Limb (tissue), 2 donors: ENCODE measurements around the gene FMN2.
"Not testable (repeated sequence)": the region's sequence is repeated elsewhere in the genome, so short reads cannot be mapped to it uniquely, and the experiment has no call there.

Experiments
- DNase-seq, 2 donors: peaks; one replicate each; pipeline ENCODE4 v3.0.0-alpha.2; 2016; ENCODE audit errors: extremely low spot score in 2 of 2

Gene FMN2

GRCh38 chr1:240254006-240254405 is 162.3 kb downstream of the FMN2 start:
- no peak for DNase-seq

- no peak for DNase-seq
Measured at GRCh38 chr1:240254778-240255291, 163.2 kb downstream of the FMN2 start.

- DNase-seq, result no peak
Measured at GRCh38 chr1:240255922-240256321, 164.2 kb downstream of the FMN2 start.

- no peak for DNase-seq
Measured at GRCh38 chr1:240256836-240257503, 165.3 kb downstream of the FMN2 start.

- peak in 1 of 2 donors; percentile 8 for DNase-seq
Measured at GRCh38 chr1:240258910-240259309, 167.2 kb downstream of the FMN2 start.

- DNase-seq, result not testable (repeated sequence)
Measured at GRCh38 chr1:240264494-240264893, 172.8 kb downstream of the FMN2 start.

GRCh38 chr1:240271081-240271480 is 179.4 kb downstream of the FMN2 start:
- no peak for DNase-seq

GRCh38 chr1:240274569-240274968 is 182.9 kb downstream of the FMN2 start:
- no peak for DNase-seq

- DNase-seq, result not testable (repeated sequence)
Measured at GRCh38 chr1:240275219-240275618, 183.5 kb downstream of the FMN2 start.

GRCh38 chr1:240278082-240278481 is 186.4 kb downstream of the FMN2 start:
- no peak for DNase-seq

GRCh38 chr1:240280560-240281322 is 189.1 kb downstream of the FMN2 start:
- no peak for DNase-seq

GRCh38 chr1:240282061-240282830 is 190.6 kb downstream of the FMN2 start:
- DNase-seq, result no peak

- DNase-seq, result no peak
Measured at GRCh38 chr1:240284656-240285414, 193.2 kb downstream of the FMN2 start.

- no peak for DNase-seq
Measured at GRCh38 chr1:240285540-240285939, 193.9 kb downstream of the FMN2 start.

- no peak for DNase-seq
Measured at GRCh38 chr1:240287722-240288121, 196.0 kb downstream of the FMN2 start.

GRCh38 chr1:240293706-240294105 is 202.0 kb downstream of the FMN2 start:
- no peak for DNase-seq

GRCh38 chr1:240294566-240294965 is 202.9 kb downstream of the FMN2 start:
- DNase-seq, result no peak

GRCh38 chr1:240295811-240296210 is 204.1 kb downstream of the FMN2 start:
- DNase-seq, result no peak

GRCh38 chr1:240304466-240304865 is 212.8 kb downstream of the FMN2 start:
- no peak for DNase-seq

- DNase-seq, result no peak
Measured at GRCh38 chr1:240306673-240307072, 215.0 kb downstream of the FMN2 start.

- no peak for DNase-seq
Measured at GRCh38 chr1:240308096-240308495, 216.4 kb downstream of the FMN2 start.
